NT2/D1 (cell line): ENCODE results near the gene SLC35A1.

Experiments used
- SUZ12 ChIP-seq: IDR thresholded peaks from 2 replicates; pipeline ENCODE4 v1.6.1; 2011; ENCODE audit not compliant: insufficient read length, insufficient read depth; ENCODE audit errors: extremely low read depth
- YY1 ChIP-seq: IDR thresholded peaks from 2 replicates; pipeline ENCODE4 v1.6.1; 2011; ENCODE audit not compliant: insufficient read length, insufficient read depth
- ZNF274 ChIP-seq: IDR thresholded peaks from 2 replicates; pipeline ENCODE4 v1.6.1; 2011; ENCODE audit warnings: mild to moderate bottlenecking, low read depth, low read length

- TF ChIP-seq YY1 (no peak), SUZ12 (no peak), ZNF274 (no peak)
Observed at GRCh38 chr6:87473419-87473903, 687 bp downstream of the SLC35A1 start.
